ENCODE measurements around the gene WWC2.

Gene WWC2

DNA sequence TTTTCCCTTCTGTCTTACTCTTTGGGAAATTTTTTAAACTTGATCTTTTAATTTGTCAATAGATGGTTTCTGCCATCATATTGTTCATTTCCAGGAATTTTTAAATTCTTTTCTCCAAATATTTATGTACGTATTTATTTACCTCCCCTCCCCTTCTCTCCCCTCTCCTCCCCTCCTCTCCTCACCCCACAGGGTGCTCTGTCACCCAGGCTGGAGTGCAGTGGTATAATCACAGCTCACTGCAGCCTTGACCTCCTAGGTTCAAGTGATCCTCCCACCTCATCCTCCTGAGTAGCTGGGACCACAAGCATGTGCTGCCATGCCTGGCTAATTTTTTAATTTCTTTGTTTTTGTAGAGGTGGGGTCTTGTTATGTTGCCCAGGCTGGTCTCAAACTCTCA, 73.8 kb downstream of the WWC2 start:
- no peaks in the 10 kb centered on the region for H3K27me3 Mint-ChIP-seq (ENCODE audit: low read depth, poor library complexity)
- TF ChIP-seq, protein P1, sequence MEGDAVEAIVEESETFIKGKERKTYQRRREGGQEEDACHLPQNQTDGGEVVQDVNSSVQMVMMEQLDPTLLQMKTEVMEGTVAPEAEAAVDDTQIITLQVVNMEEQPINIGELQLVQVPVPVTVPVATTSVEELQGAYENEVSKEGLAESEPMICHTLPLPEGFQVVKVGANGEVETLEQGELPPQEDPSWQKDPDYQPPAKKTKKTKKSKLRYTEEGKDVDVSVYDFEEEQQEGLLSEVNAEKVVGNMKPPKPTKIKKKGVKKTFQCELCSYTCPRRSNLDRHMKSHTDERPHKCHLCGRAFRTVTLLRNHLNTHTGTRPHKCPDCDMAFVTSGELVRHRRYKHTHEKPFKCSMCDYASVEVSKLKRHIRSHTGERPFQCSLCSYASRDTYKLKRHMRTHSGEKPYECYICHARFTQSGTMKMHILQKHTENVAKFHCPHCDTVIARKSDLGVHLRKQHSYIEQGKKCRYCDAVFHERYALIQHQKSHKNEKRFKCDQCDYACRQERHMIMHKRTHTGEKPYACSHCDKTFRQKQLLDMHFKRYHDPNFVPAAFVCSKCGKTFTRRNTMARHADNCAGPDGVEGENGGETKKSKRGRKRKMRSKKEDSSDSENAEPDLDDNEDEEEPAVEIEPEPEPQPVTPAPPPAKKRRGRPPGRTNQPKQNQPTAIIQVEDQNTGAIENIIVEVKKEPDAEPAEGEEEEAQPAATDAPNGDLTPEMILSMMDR (IDR thresholded peaks at IDR 0.05) = no peak
- H3K36me3 Mint-ChIP-seq (ENCODE audit: low read depth) = no peaks in the 10 kb centered on the region
- H3K4me1 Mint-ChIP-seq = peaks cover 57% of the 10 kb centered on the region
- no peaks in the 10 kb centered on the region for H3K9me3 Mint-ChIP-seq
- H3K27ac Mint-ChIP-seq = peak overlapping the region; percentile 30
- no peak for DNase-seq
- H3K4me3 Mint-ChIP-seq = no peak overlapping the region

DNA sequence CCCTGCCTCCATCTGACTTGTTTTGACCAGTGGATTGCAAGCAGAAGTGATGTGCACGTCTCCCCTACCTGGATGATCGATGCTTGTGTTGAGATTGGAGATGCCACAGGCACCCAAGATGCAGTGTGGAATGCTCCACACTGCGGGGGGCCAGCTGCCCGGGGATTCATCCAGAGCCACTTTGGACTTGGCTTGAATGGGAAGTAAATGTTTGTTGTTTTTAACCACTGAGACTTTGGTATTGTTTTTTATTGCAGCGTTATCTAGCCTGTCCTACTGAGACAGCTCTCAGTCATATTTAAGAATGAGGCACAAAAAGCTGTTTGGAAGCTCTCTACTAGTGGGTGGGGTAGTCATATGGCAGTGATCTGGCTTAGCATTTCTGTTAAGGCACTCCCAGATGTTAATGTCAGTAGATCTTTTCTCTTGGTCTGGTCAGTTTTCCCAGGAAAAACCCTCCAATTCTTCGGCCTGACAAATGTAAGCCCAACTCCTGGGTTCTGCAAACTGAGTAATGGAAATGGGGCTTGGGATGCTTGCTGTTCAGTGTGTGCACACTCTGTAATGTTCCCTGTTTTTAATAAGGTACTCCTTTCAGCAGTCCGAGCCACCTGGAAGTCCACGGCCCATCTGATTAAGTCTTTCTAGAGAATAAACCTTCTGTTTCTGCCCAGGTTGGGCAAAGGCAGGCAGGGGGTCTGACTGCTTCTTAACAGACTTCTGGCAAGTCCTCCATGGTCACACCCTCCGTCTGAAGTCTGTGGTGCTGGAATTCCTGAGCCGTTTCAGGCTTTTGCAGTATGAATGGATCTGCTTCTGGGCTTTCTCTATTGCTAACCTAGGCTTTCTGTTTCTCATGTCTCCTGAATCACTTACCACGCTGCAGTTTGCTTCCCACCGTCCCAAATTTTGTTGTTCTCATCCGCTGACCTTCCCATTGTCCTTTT, 74.8 kb downstream of the WWC2 start:
- H3K27ac Mint-ChIP-seq = peak overlapping the region; percentile 30
- TF ChIP-seq, protein P1 (IDR thresholded peaks at IDR 0.05) = no peak
- DNase-seq = no peak
- no peak overlapping the region for H3K4me3 Mint-ChIP-seq
- H3K27me3 Mint-ChIP-seq (ENCODE audit: low read depth, poor library complexity) = no peaks in the 10 kb centered on the region
- H3K4me1 Mint-ChIP-seq = peaks cover 59% of the 10 kb centered on the region
- no peaks in the 10 kb centered on the region for H3K9me3 Mint-ChIP-seq
- no peaks in the 10 kb centered on the region for H3K36me3 Mint-ChIP-seq (ENCODE audit: low read depth)

DNA sequence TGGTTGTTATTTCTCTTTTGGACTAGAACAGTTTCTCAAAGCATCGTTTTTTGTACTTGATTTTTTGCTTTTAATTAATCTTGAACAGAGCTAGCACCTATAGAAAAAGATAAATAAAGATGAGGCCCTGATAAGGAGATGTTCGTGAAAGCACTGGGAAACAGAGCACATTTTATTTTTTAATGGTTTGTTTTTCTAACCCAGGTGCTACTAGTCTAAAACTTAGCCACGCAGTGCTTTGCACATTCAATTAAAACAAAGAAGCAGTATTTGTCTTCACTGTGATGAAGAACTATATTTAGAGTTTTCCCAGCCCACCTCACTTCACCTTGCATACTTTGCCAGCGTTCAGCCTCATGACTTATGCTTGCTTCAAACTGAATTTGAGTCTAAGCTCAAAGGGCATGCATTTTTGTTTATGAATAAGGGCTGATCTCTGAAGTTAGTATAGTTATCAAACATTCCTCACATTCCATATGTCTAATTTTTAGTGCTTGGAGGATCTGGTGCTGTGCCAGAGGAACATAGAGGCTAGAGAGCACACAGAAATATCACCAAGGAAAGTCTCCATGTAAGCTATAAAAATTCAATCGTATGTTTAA, 76.7 kb downstream of the WWC2 start:
- Mint-ChIP-seq H3K4me3 (no peak overlapping the region), H3K27ac (no peak overlapping the region), H3K27me3 (ENCODE audit: low read depth, poor library complexity) (no peaks in the 10 kb centered on the region), H3K9me3 (no peaks in the 10 kb centered on the region), H3K36me3 (ENCODE audit: low read depth) (peaks cover 11% of the 10 kb centered on the region), H3K4me1 (peaks cover 65% of the 10 kb centered on the region)
- TF ChIP-seq, protein P1 (IDR thresholded peaks at IDR 0.05) = no peak
- no peak for DNase-seq

DNA sequence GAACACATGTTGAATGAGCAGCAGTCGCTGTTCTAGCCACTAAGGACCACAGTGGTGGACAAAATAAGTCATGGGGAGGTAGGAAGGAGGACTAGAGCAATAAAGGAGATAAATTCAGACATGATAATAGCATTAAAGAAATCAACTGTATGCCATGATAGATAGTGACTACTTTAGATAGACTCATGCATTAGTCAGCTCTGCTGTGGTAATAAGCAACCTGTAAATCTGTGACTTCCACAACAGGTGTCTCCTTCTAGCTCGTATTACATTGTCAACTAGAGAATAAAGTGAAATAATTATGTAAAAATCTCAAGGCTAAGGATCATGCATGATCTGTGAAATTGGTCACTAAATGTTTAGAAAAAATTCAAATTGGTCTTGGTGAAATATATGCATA, 77.9 kb downstream of the WWC2 start:
- no peaks in the 10 kb centered on the region for H3K9me3 Mint-ChIP-seq
- H3K4me1 Mint-ChIP-seq = peaks cover 53% of the 10 kb centered on the region
- no peaks in the 10 kb centered on the region for H3K27me3 Mint-ChIP-seq (ENCODE audit: low read depth, poor library complexity)
- H3K27ac Mint-ChIP-seq = no peak overlapping the region
- TF ChIP-seq, protein P1 (IDR thresholded peaks at IDR 0.05) = no peak
- DNase-seq = no peak
- no peak overlapping the region for H3K4me3 Mint-ChIP-seq
- H3K36me3 Mint-ChIP-seq (ENCODE audit: low read depth) = peaks cover 11% of the 10 kb centered on the region

DNA sequence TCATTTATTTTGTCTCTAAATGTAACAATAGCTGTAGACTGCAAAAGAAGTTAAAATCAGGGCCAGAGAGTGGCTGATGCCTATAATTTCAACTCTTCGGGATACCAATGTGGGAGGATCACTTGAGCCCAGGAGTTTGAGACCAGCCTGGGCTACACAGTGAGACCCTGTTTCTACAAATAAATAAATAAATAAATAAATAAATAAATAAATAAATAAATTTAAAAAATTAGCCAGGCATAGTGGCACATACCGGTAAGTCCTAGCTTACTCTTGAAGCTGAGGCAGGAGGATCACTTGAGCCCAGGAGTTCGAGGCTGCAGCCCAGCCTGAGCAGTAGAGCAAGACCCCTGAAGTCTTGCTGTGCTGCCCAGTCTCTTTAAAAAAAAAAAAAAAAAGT, 79.1 kb downstream of the WWC2 start:
- peaks cover 11% of the 10 kb centered on the region for H3K36me3 Mint-ChIP-seq (ENCODE audit: low read depth)
- no peak for DNase-seq
- H3K4me1 Mint-ChIP-seq = peaks cover 52% of the 10 kb centered on the region
- no peak overlapping the region for H3K27ac Mint-ChIP-seq
- no peaks in the 10 kb centered on the region for H3K9me3 Mint-ChIP-seq
- TF ChIP-seq, protein P1 (IDR thresholded peaks at IDR 0.05) = no peak
- H3K27me3 Mint-ChIP-seq (ENCODE audit: low read depth, poor library complexity) = no peaks in the 10 kb centered on the region
- no peak overlapping the region for H3K4me3 Mint-ChIP-seq

Data from nephron progenitor cell (in vitro differentiated cells).